Central memory CD8-positive, alpha-beta T cell (primary cell): ENCODE data around the gene PARN.

Experiments
- ATAC-seq: fragments of 150-1000 bp; cut with Tn5 transposase; replicated peaks from 2 replicates; pipeline ENCODE4 v1.10.0; 2022; ENCODE audit warnings: mild to moderate bottlenecking, moderate FRiP score, moderate number of reproducible peaks; ENCODE audit not compliant: poor library complexity, severe bottlenecking; ENCODE audit errors: extremely low read depth
- DNase-seq, 2 donors: peaks; one replicate each; pipeline ENCODE4 v3.0.0; 2021; ENCODE audit warnings: low spot score in 2 of 2
- H3K27ac Mint-ChIP-seq: one replicate; pipeline ENCODE4 v1.8.0; 2022; ENCODE audit warnings: low read depth, mild to moderate bottlenecking, moderate library complexity, mixed read lengths
- H3K27me3 Mint-ChIP-seq: one replicate; pipeline ENCODE4 v1.8.0; 2022; ENCODE audit warnings: mixed read lengths
- H3K36me3 Mint-ChIP-seq: one replicate; pipeline ENCODE4 v1.8.0; 2022; ENCODE audit warnings: mild to moderate bottlenecking, moderate library complexity, mixed read lengths; ENCODE audit not compliant: insufficient read depth
- H3K4me1 Mint-ChIP-seq: one replicate; pipeline ENCODE4 v1.8.0; 2022; ENCODE audit warnings: mixed read lengths
- H3K4me3 Mint-ChIP-seq: one replicate; pipeline ENCODE4 v1.8.0; 2022; ENCODE audit warnings: mild to moderate bottlenecking, moderate library complexity, mixed read lengths
- H3K9me3 Mint-ChIP-seq: one replicate; pipeline ENCODE4 v1.8.0; 2022; ENCODE audit warnings: mixed read lengths

PARN gene

DNA sequence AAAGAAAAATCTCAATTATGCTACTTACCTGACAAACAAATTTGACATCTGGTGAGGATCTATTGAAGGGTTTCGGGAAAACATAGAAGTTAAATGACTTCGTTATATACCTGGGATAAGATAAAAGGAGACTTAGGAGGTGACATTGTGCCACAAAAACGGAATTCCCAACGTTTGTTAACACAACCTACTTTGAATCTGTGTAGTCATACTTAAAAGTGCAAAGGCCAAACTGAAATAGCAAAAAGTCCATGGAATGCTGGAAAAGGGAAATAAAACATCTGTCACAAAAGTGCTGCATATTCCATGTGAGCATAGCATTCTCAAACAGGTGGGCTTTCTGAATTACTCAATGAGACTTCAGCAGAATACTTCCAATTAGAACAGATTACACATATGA is 3.0 kb downstream of the PARN start:
- Mint-ChIP-seq H3K4me3 (no peak overlapping the region), H3K4me1 (peaks cover 24% of the 10 kb centered on the region), H3K27me3 (no peaks in the 10 kb centered on the region), H3K27ac (no peak overlapping the region), H3K36me3 (peaks cover 57% of the 10 kb centered on the region), H3K9me3 (peaks cover 6% of the 10 kb centered on the region)
- DNase-seq = no peak
- ATAC-seq = no peak

DNA sequence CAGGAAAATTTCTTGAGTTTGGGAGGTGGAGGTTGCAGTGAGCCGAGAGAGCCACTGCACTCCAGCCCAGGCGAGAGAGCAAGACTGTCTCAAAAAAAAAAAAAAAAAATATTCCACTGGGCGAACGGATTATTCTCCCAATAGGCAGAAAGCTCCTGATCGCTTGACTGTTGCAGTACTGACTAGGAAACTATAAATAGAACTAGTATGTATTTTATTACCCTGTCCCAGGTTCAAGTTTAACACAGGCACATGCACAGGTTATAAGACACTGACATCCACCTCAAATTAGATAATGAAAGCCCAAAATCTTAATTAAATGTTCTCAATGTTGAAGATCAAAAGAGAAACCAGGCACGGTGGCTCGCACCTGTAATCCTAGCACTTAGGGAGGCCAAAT is 11.5 kb downstream of the PARN start:
- Mint-ChIP-seq H3K9me3 (no peaks in the 10 kb centered on the region), H3K4me1 (peaks cover 9% of the 10 kb centered on the region), H3K27ac (no peak overlapping the region), H3K4me3 (no peak overlapping the region), H3K27me3 (no peaks in the 10 kb centered on the region), H3K36me3 (peaks cover 66% of the 10 kb centered on the region)
- DNase-seq (no peak), ATAC-seq (no peak)

DNA sequence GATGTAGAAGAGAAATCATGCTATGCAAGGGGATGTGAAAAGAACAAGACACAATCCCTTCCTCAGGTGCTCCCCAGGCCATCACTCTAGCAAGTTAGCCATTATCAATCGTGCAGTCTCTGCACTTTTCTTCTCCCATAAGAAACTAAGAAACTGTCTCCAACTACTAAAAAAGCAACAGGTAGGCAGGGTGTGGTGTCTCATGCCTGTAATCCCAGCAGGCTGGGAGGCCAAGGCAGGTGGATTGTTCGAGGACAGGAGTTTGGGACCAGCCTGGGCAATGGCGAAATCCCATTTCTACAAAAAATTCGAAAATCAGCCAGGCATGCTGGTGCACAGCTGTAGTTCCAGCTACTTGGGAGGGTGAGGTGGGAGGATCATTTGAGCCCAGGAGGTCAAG is 13.8 kb downstream of the PARN start:
- Mint-ChIP-seq H3K27me3 (no peaks in the 10 kb centered on the region), H3K4me3 (no peak overlapping the region), H3K9me3 (no peaks in the 10 kb centered on the region), H3K4me1 (peaks cover 4% of the 10 kb centered on the region), H3K27ac (no peak overlapping the region), H3K36me3 (peaks cover 51% of the 10 kb centered on the region)
- no peak for DNase-seq
- ATAC-seq = no peak

DNA sequence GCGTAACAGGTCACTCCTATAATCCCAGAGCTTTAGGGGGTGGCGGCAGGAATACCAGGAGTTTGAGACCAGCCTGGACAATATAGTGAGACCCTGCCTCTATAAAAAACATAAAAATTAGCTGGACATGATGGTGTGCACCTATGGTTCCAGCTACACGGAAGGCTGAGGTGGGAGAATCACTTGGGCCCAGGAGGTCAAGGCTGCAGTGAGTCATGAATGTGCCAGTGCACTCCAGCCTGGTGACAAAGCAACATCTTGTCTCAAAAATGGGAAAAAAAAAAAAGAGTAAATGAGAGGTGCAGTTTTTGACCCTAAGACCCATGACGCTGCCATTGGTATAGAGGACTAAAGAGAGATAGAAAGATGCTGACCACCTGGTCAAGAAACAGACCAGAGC is 16.1 kb downstream of the PARN start:
- H3K27ac Mint-ChIP-seq = no peak overlapping the region
- H3K9me3 Mint-ChIP-seq = no peaks in the 10 kb centered on the region
- ATAC-seq (no peak), DNase-seq (no peak)
- peaks cover 53% of the 10 kb centered on the region for H3K36me3 Mint-ChIP-seq
- H3K4me1 Mint-ChIP-seq = no peaks in the 10 kb centered on the region
- no peak overlapping the region for H3K4me3 Mint-ChIP-seq
- H3K27me3 Mint-ChIP-seq = no peaks in the 10 kb centered on the region

DNA sequence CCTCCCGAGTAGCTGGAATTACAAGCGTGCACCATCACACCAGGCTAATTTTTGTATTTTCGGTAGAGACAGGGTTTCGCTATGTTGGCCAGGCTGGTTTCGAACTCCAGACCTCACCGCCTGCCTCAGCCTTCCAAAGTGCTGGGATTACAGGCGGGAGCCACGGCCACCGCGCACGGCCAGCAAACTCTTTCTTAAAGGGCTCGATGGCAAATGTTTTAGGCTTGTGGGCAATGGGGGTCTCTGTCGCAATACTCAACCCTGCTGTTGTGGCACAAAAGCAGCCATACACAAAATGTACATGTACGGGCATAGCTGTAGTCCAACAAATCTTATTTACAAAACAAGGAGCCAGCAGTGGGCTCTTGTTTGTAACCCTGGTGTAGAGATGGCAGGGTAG is 18.4 kb downstream of the PARN start:
- no peak for ATAC-seq
- H3K36me3 Mint-ChIP-seq = peaks cover 57% of the 10 kb centered on the region
- no peak for DNase-seq
- no peaks in the 10 kb centered on the region for H3K27me3 Mint-ChIP-seq
- no peak overlapping the region for H3K4me3 Mint-ChIP-seq
- no peaks in the 10 kb centered on the region for H3K4me1 Mint-ChIP-seq
- no peaks in the 10 kb centered on the region for H3K9me3 Mint-ChIP-seq
- no peak overlapping the region for H3K27ac Mint-ChIP-seq

DNA sequence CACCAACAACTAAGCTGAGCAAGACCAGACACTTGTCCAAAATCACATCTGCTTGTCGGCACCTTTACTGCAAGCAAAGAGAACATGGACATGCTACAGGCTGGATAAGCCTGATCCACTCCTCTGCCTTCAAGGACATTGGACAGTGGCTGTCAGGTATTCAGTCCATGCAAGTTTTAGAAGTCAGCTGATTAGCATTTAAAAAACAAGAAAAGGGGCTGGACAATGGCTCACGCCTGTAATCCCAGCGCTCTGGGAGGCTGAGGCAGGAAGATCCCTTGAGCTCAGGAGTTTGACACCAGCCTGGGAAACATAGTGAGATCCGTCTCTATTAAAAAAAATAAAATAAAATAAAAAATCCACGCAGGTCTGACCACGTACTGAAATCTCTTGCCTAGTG is 20.3 kb downstream of the PARN start:
- ATAC-seq = no peak

DNA sequence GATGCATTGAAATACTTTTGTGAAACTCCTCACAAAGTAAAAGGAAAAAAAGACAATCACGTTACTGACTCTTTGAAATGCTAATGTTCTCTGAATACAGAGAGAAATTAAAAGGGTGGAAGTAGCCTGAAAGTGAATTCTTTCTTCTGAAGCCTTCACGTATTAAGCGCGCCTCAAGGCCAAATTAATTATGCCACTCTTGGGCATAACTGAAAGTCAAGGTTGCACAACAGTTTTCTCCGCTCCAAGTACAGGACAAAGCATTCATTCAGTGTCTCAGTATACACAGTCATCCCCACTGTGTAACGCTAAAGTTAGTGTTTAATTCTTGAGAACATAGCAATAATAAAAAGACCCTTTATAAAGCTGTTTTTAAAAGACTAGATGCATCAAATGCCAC is 21.5 kb downstream of the PARN start:
- no peak for DNase-seq
- no peak overlapping the region for H3K27ac Mint-ChIP-seq
- H3K4me3 Mint-ChIP-seq = no peak overlapping the region
- H3K27me3 Mint-ChIP-seq = no peaks in the 10 kb centered on the region
- H3K4me1 Mint-ChIP-seq = no peaks in the 10 kb centered on the region
- no peak for ATAC-seq
- peaks cover 53% of the 10 kb centered on the region for H3K36me3 Mint-ChIP-seq
- H3K9me3 Mint-ChIP-seq = no peaks in the 10 kb centered on the region

More for the DNA sequence above, 20.3 kb downstream of the PARN start:
- no peak overlapping the region for H3K4me3 Mint-ChIP-seq
- H3K36me3 Mint-ChIP-seq = peaks cover 55% of the 10 kb centered on the region
- no peaks in the 10 kb centered on the region for H3K27me3 Mint-ChIP-seq
- DNase-seq = no peak
- no peaks in the 10 kb centered on the region for H3K9me3 Mint-ChIP-seq
- H3K4me1 Mint-ChIP-seq = no peaks in the 10 kb centered on the region
- H3K27ac Mint-ChIP-seq = no peak overlapping the region

DNA sequence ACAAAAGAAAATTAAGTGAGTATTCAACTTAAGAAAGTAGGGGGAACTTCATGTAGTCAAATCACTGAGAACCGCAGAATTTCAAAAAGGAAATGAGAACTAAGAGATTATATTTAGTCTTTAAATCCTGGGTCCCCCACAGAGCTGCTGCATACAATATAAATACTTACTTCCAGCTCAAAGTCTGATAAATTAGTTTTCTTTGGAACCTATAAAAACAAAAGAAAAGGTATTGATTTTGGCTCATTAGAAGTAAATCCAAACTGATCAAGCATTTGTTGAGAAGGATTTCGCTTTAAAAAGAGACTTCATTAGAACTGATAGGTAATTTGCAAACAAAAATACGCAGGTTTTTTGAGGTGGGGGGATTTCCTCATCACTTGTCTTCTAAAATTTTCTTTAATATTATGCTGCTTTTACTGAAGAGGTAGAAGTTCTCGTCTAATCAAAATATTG is 21.9 kb downstream of the PARN start:
- no peak overlapping the region for H3K27ac Mint-ChIP-seq
- H3K9me3 Mint-ChIP-seq = no peaks in the 10 kb centered on the region
- no peak for DNase-seq
- no peaks in the 10 kb centered on the region for H3K27me3 Mint-ChIP-seq
- no peaks in the 10 kb centered on the region for H3K4me1 Mint-ChIP-seq
- peaks cover 55% of the 10 kb centered on the region for H3K36me3 Mint-ChIP-seq
- no peak overlapping the region for H3K4me3 Mint-ChIP-seq
- ATAC-seq = no peak

DNA sequence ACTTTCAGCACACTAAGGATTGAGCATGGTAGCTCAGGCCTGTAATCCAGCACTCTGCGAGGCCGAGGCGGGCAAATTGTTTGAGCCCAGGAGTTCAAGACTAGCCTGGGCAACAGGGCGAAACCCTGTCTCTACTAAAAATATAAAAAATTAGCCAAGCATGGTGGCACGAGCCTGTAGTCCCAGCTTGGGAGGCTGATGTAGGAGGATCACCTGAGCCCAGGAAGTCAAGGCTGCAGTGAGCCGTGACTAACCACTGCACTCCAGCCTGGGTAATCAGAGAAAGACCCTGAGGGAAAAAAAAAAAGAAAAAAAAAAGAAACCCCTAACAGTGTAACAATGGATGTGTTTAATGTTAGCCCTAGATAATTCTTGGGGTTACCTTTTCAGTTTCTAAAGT is 24.0 kb downstream of the PARN start:
- ATAC-seq = no peak
- no peak for DNase-seq
- no peaks in the 10 kb centered on the region for H3K27me3 Mint-ChIP-seq
- no peak overlapping the region for H3K4me3 Mint-ChIP-seq
- no peaks in the 10 kb centered on the region for H3K4me1 Mint-ChIP-seq
- H3K9me3 Mint-ChIP-seq = no peaks in the 10 kb centered on the region
- H3K36me3 Mint-ChIP-seq = peaks cover 59% of the 10 kb centered on the region
- H3K27ac Mint-ChIP-seq = no peak overlapping the region

DNA sequence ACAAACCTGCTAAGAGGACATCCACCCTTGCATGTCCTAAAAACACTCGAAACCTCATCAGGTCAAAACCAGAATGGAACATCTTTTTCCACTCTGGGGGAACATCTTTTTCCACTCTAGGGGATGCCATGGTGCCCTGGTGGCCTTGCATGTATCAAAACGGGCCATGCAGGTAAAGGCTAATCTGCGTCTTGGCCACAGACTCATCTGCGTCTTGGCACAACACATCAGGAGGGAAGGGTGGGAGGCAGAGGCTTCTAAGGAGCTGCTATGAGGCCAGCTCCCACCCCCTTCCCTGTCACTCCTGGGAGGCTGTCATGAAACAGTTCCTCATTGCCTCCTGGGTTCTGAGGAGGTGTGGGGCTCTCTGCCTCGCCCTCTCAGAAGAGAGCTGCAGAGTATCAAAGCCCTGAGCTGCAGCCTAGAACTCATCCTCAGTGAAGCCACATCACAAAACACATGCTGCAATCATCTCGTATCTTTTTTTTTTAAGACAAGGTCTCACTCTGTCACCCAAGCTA is 27.6 kb downstream of the PARN start:
- Mint-ChIP-seq H3K27ac (no peak overlapping the region), H3K4me3 (no peak overlapping the region), H3K36me3 (peaks cover 64% of the 10 kb centered on the region), H3K9me3 (no peaks in the 10 kb centered on the region), H3K27me3 (no peaks in the 10 kb centered on the region), H3K4me1 (no peaks in the 10 kb centered on the region)
- DNase-seq = no peak
- no peak for ATAC-seq

DNA sequence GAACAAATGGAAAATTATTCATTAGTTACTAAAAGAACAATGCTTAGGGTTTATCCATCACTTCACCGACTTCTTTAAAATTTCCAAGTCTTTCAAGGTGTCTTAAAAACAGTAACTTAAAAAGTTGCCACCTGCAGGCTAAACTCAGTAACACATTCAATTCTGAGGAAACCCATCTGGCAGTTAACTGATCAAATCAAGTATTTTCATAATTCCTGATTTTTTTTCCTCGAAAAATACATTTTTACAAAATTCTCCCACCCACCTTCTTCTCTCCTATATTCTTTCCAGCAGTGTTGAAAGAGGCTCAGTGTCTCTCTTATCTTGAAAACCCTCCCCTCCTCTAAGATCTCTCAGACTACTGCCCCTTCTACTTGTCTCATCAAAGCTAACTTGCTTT is 29.9 kb downstream of the PARN start:
- no peaks in the 10 kb centered on the region for H3K27me3 Mint-ChIP-seq
- no peaks in the 10 kb centered on the region for H3K9me3 Mint-ChIP-seq
- H3K4me1 Mint-ChIP-seq = peaks cover 5% of the 10 kb centered on the region
- peaks cover 56% of the 10 kb centered on the region for H3K36me3 Mint-ChIP-seq
- no peak overlapping the region for H3K4me3 Mint-ChIP-seq
- no peak for ATAC-seq
- no peak for DNase-seq
- no peak overlapping the region for H3K27ac Mint-ChIP-seq

DNA sequence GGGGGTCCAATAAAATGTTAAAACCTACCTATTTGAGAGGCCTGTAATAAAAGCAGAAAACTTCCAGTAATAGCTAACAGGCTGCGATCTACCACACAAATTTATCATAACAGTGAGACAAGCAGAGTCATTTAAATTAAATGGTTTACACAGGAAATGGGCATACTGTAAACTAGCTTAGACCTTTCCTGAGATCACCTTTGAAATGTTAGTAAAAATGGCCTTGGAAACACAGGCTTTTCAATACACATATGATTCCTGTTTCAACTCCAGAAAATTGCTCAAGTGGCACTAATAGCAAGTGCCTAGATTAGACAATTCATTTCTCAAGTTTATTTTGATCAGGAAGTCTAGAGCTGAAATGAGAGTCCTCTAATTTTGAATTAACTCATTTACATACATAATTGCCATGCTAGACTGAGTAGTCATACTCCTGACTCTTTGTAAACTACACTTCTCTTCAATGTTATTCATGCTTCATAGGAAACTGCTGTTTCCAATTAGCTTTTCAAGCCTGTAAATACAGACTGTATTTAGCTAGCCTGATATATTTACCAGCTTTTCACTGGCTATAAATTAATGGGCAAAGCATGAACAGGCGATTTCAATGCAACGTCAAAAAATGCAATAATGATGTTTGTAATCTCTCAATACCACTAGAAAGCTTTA is 43.3 kb downstream of the PARN start:
- no peaks in the 10 kb centered on the region for H3K4me1 Mint-ChIP-seq
- ATAC-seq (no peak), DNase-seq (no peak)
- peaks cover 54% of the 10 kb centered on the region for H3K36me3 Mint-ChIP-seq
- no peak overlapping the region for H3K4me3 Mint-ChIP-seq
- H3K27ac Mint-ChIP-seq = no peak overlapping the region
- no peaks in the 10 kb centered on the region for H3K9me3 Mint-ChIP-seq
- H3K27me3 Mint-ChIP-seq = no peaks in the 10 kb centered on the region

DNA sequence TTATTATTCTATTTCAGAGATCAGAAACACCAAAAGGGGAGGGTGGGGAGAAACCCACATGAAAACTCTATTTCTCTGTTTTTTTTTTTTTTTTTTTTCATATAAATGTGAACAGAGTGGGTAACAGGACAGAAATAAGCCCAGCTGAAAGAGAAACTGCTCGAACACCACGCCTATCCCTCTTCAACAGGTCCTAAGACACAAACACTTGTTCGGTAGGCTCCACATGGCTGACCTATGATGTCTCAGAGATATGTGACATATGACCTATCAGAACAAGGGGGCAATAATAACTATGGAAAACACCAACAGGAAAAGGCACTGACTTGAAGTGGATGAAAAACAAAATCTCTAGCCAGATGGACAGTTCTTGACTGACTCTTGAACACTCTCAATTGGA is 44.8 kb downstream of the PARN start:
- H3K9me3 Mint-ChIP-seq = no peaks in the 10 kb centered on the region
- H3K4me3 Mint-ChIP-seq = no peak overlapping the region
- H3K27me3 Mint-ChIP-seq = no peaks in the 10 kb centered on the region
- no peaks in the 10 kb centered on the region for H3K4me1 Mint-ChIP-seq
- H3K27ac Mint-ChIP-seq = no peak overlapping the region
- H3K36me3 Mint-ChIP-seq = peaks cover 54% of the 10 kb centered on the region
- no peak for ATAC-seq
- DNase-seq = no peak
